Measurements from ENCODE around the gene SLC41A1.

DNA sequence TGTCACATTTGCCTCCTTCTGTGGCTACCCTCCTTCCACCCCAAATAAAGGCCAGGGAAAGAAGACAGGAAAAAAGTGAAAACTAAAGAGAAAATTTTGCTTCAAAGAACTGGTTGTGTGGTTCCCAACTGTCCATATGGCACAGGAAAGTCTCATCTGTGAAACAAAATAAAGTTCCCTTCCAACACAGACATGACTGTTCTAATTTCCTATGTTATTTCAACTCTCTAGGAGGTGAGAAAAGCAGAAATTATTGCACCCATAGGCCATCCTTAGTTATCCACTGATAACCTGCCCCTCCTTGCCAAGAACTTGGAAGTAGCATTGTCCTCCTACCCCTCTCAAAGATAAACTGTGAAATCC lies 29.6 kb downstream of the SLC41A1 start:
- TF ChIP-seq, protein P1, sequence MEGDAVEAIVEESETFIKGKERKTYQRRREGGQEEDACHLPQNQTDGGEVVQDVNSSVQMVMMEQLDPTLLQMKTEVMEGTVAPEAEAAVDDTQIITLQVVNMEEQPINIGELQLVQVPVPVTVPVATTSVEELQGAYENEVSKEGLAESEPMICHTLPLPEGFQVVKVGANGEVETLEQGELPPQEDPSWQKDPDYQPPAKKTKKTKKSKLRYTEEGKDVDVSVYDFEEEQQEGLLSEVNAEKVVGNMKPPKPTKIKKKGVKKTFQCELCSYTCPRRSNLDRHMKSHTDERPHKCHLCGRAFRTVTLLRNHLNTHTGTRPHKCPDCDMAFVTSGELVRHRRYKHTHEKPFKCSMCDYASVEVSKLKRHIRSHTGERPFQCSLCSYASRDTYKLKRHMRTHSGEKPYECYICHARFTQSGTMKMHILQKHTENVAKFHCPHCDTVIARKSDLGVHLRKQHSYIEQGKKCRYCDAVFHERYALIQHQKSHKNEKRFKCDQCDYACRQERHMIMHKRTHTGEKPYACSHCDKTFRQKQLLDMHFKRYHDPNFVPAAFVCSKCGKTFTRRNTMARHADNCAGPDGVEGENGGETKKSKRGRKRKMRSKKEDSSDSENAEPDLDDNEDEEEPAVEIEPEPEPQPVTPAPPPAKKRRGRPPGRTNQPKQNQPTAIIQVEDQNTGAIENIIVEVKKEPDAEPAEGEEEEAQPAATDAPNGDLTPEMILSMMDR (conservative IDR thresholded peaks at IDR 0.05; ENCODE audit: low read length): no peak
- no peak for TF ChIP-seq EZH2phosphoT487 (IDR thresholded peaks at IDR 0.05; ENCODE audit: borderline replicate concordance)

Data from Loucy (cell line).